ENCODE data around the gene PRXL2B.
"Not testable (repeated sequence)": the region's sequence is repeated elsewhere in the genome, so short reads cannot be mapped to it uniquely, and the experiment has no call there.

Gene PRXL2B

DNA sequence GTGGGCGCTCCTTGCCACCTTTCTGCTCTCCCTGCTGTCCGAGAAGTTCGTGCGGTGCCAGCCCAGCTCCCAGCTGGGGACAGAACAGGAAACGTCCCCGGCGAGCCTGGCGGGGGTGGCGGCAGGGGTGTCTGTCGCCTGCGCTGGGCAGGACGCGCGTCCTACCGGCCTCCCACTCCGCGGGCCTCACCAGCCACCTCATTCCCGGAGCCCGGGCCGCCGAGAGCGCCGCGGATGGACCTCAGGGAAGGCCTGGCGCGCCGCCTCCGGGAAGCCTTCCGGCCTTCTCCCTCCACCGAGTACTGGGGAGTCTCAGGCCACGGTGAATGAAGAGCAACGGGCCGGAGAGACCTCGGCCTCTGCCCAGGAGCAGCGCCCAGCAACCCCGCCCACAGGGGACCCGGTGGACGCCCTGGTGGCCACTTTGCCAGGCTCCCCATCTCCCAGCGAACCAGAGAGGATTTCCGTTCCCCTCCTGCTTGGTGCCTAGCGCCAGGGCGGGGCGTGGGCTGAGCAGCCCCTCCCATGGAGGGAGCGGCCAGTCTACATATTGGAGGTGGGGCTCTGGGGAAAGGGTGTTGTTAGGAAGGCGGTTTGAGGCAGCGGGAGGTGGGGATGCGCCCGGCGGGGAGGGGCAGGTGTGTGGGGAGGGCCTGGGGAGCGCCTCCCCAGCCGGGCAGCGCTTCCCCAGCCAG is 39.9 kb upstream of the PRXL2B start:
- no peaks in the 10 kb centered on the region for H3K9me3 Mint-ChIP-seq (ENCODE audit: low read depth)
- H3K27ac Mint-ChIP-seq, result peak overlapping the region; percentile 78
- H3K36me3 Mint-ChIP-seq, result no peaks in the 10 kb centered on the region
- H3K4me3 Mint-ChIP-seq, result peak overlapping the region; percentile 88
- no peaks in the 10 kb centered on the region for H3K27me3 Mint-ChIP-seq
- H3K4me1 Mint-ChIP-seq (ENCODE audit: low read depth), result peaks cover 27% of the 10 kb centered on the region

DNA sequence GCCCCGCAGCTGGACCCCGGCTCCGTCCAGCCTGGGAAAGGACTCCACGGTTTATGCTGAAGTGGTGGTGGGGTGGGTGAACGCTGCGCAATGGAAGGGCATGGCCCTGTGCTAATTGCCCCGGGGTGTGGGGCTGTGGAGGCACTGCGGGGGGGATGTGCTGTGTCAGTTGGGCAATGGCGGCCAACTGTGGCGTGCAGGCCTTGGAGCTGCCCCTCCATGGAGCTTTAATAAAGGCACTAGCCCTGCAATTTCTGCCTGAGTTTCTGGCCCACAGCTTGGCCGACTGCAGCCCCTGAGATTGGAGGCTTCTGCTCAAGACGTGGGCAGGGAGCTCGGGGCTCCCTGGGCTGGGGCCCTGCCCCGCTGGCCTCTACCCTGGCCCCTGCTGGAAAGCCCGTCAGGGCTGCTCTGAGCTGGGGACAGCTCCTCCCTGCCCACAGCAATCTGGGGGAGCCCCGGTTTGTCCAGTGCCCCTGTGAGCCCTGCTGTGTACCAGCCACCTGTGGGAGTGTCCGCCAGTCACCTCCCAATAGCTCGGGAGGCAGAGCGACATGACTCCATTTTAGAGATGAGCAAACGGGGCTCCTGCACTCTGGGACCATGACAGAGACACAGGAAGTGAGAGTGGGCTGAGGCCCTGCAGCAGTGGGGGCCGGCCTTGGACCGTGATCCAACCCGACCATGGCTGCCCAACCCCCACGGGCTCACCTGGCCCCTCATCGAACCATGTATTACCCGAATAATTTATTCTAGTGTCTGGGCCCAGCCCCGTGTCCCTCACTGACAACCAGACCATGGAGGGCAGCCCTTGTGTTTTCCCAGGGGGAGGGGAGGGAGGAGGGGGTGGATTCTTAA is 39.1 kb upstream of the PRXL2B start:
- Mint-ChIP-seq H3K27ac (peak overlapping the region; percentile 91), H3K36me3 (no peaks in the 10 kb centered on the region), H3K9me3 (ENCODE audit: low read depth) (no peaks in the 10 kb centered on the region), H3K4me3 (peak overlapping the region; percentile 88), H3K27me3 (no peaks in the 10 kb centered on the region), H3K4me1 (ENCODE audit: low read depth) (peaks cover 27% of the 10 kb centered on the region)

DNA sequence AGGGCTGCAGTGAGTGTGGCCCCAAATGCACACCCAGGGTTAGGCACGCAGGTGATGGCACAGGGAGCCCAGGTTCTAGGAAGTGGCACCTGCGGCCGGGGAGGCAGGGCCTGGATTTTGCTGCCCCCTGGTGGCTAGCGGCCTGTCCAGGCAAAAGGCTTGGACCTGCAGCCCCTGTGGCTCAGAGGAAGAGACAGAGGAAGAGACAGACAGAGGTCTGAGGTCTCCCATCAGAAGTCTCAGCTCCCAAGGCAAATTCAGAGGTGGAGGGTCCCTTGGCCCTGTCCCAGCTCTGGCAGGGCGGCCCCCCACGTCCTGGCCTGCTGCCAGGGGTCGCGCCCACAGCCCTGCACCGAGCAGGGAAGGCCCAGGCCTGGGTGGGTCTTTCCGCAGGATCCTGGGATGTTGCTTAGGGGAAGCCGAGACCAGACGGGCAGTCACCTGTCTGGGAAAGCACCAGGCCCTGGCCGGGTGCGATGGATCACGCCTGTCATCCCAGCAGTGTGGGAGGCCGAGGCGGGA is 38.4 kb upstream of the PRXL2B start:
- H3K27me3 Mint-ChIP-seq, result no peaks in the 10 kb centered on the region
- peaks cover 27% of the 10 kb centered on the region for H3K4me1 Mint-ChIP-seq (ENCODE audit: low read depth)
- H3K9me3 Mint-ChIP-seq (ENCODE audit: low read depth), result no peaks in the 10 kb centered on the region
- peak overlapping the region; percentile 88 for H3K4me3 Mint-ChIP-seq
- H3K36me3 Mint-ChIP-seq, result no peaks in the 10 kb centered on the region
- H3K27ac Mint-ChIP-seq, result peak overlapping the region; percentile 96

DNA sequence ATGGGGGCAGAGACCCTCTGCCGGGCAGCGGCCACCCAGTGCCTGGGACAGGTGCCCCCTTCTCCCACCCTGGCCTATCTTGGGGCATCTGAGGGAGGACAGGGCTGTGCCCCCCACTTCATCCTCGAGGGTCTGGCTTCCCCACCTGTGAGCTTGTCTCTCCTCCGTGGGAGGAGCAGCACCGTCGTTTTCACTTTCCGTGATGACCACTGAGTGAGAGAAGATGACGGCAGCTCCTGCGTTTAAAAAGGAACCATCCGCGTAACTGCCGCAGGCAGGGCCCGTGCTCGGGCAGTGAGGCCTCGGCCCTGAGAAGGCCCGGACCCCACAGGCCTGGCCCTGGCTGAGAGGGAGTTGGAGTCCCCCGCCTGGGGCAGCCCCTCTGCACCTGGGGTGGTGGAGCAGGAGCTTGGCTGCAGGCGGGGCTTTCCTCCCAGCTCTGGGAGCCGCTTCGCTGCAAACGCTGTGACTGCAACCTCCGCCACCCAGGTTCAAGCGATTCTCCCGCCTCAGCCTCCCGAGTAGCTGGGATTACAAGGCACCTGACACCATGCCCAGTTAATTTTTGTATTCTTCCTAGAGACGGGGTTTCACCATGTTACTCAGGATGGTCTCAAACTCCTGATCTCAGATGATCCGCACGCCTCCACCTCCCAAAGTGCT is 37.1 kb upstream of the PRXL2B start:
- not testable (repeated sequence) for H3K27me3 Mint-ChIP-seq; H3K9me3 Mint-ChIP-seq (ENCODE audit: low read depth); H3K36me3 Mint-ChIP-seq
- H3K4me3 Mint-ChIP-seq, result peak overlapping the region; percentile 88
- H3K4me1 Mint-ChIP-seq (ENCODE audit: low read depth), result peaks cover 27% of the 10 kb centered on the region
- H3K27ac Mint-ChIP-seq, result peak overlapping the region; percentile 96

DNA sequence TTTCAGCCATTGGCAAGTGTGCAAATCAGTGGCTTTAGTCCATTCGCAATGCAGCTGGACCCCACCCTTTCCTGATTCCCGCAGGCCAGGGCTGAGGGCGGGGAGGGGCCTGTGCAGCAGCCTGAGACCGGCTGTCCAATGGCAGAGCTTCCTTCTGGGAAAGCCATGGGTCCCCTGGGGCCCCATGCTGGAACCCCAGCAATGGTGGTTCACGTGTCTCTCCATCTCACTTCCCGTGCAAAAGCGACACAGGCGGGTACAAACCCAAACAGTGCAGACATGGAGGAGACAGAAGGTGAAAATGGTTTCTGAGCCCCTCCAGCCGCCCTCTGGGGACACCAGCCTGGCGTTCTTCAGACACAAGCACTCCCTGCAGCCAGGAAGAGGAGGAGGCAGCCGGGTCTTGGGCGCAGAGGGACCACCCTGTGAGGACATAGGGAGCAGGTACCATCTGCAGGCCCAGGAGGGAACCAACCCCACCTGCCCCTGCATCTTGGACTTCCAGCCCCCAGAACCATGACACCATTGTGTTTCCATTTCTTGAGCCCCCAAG is 36.2 kb upstream of the PRXL2B start:
- peak overlapping the region; percentile 87 for H3K27ac Mint-ChIP-seq
- not testable (repeated sequence) for H3K9me3 Mint-ChIP-seq (ENCODE audit: low read depth); H3K27me3 Mint-ChIP-seq; H3K36me3 Mint-ChIP-seq; H3K4me3 Mint-ChIP-seq
- peaks cover 27% of the 10 kb centered on the region for H3K4me1 Mint-ChIP-seq (ENCODE audit: low read depth)

DNA sequence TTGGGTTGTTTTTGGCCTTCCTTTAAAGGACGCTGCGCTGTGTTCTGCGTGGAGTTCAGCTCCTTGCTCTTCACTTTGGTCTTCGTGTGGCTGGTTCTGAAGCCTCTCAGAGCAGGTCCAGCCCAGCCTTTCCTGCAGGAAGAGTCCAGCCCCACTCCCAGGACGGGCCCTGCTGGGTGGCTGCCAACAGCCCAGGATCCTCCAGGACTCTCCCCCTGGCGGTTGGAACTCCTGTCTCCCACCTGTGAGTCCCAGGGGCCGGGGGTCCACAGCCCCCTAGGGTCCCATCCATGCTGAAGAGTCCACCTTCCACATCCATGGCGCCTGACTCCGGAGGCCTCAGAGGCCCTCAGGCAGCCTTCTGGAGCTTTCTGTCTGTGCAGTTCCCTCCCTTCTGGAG is 35.0 kb upstream of the PRXL2B start:
- not testable (repeated sequence) for H3K27ac Mint-ChIP-seq, H3K4me3 Mint-ChIP-seq
- H3K4me1 Mint-ChIP-seq (ENCODE audit: low read depth), result peaks cover 30% of the 10 kb centered on the region

DNA sequence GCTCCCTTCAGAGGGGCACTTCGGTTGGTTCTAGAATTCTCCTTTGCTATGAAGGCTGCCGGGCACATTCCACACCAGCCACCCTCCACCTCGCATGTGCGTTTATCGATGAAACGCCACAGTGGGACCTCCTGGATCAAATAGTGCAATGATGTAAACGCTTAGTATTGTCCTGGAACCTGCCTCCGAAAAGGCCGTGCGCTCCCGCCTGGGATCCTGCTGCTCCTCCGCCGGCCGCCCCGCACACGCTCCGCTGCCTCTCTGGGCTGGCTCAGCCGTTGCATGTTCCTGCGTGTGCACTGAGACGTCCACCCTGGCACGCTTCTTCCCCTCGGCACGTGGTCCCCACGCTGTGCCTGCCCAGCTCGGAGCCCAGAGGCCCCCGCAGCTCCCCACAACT is 34.4 kb upstream of the PRXL2B start:
- no peak overlapping the region for H3K27ac Mint-ChIP-seq
- H3K4me1 Mint-ChIP-seq (ENCODE audit: low read depth), result peaks cover 28% of the 10 kb centered on the region

More for the DNA sequence above, 35.0 kb upstream of the PRXL2B start:
- not testable (repeated sequence) for H3K27me3 Mint-ChIP-seq; H3K36me3 Mint-ChIP-seq; H3K9me3 Mint-ChIP-seq (ENCODE audit: low read depth)

DNA sequence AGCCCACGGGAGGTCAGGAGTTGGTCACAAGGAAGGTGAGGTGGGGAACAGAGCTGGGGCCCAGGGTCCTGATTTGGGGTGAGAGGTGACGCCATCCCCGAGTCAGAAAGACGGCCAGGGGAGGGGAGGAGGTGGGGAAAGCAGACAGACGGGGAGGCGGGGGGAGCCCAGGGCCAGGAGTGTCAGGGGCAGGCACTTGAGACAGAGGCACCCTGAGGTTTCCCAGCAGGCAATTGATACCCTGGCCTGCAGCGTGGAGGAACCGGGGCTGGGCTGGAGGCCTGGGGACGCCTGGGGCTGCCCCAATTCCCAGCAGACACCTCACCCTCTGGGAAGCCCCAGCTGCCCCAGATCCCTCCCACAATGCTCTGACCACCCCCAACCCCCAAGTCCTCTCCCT is 33.5 kb upstream of the PRXL2B start:
- not testable (repeated sequence) for H3K27me3 Mint-ChIP-seq; H3K27ac Mint-ChIP-seq; H3K36me3 Mint-ChIP-seq; H3K9me3 Mint-ChIP-seq (ENCODE audit: low read depth); H3K4me3 Mint-ChIP-seq
- H3K4me1 Mint-ChIP-seq (ENCODE audit: low read depth), result peaks cover 24% of the 10 kb centered on the region

More for the DNA sequence above, 34.4 kb upstream of the PRXL2B start:
- Mint-ChIP-seq H3K4me3 (no peak overlapping the region), H3K9me3 (ENCODE audit: low read depth) (no peaks in the 10 kb centered on the region), H3K27me3 (no peaks in the 10 kb centered on the region), H3K36me3 (no peaks in the 10 kb centered on the region)

DNA sequence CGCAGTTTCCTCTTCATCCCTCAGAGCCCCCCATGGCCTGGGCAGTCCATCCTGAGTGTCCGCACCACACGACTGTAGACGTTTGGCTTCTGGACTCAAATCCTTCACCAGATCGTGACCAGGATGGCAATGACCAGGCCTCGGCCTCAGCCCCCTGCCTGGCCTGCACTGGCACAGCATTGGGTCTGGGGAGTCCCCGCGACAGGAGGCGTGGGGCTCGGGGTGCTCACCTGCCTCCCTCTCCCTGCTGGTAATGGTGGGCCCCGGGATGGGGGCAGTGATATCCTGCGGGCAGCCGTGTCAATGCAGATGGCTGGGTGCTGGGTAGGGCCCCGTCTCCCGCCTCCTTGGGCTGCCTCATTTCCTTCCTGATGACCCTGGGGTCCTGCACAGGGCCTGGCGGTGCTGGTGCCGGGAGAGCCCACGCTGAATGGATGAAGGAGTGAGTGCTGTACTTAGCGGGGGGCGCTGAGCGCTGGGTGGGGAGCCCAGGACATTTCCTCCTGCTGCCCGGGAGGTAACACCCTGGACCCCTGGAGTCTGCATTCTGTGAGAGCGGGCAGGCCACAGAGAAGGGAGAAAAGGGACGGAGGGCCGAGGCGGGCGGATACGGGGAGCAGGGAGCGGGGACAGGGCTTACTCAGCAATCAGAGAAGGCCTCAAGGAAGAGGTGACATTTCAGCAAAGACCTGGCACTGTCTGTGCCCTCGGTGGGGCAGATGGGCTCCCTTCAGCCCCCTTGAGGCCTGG is 32.5 kb upstream of the PRXL2B start:
- H3K4me1 Mint-ChIP-seq (ENCODE audit: low read depth), result peaks cover 22% of the 10 kb centered on the region
- no peaks in the 10 kb centered on the region for H3K27me3 Mint-ChIP-seq
- peak overlapping the region; percentile 61 for H3K27ac Mint-ChIP-seq
- peak overlapping the region; percentile 63 for H3K4me3 Mint-ChIP-seq
- no peaks in the 10 kb centered on the region for H3K9me3 Mint-ChIP-seq (ENCODE audit: low read depth)
- no peaks in the 10 kb centered on the region for H3K36me3 Mint-ChIP-seq

DNA sequence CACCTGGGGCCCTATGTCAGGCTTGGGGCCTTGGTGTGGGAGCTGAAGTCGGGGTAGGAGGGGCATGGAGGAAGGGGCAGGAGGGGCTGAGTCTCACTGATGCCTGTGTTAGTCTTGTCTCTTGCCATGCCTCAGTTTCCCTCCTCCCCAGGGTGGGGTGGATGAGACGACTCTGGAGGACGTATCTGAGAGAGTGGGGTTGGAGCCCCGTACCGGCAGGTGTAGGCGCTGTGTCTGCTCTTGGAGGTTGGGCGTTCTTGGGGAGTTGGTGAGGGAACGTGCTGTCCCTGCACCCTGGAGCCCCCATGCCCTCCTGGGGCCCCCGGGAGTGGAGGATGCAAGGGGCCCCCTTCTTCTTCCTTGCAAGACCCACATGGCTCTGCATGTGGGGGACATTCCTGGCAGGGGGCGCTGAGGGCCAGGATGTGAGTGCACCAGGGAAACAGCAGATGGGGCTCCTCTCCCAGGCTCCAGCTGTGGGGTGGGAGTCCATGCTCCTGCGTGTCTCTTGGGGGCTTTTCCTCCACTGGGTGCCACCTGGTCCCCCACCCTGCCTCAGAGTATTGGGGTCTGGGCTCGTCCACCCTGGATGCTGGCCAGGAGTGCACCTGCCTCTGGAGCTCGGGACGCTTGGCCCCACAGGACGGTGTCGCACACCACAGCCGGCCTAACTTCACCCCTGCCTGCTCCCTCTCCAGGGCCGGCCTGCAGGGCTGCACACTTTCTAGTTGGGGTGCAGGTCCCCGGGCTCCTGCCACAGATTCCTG is 31.8 kb upstream of the PRXL2B start:
- no peaks in the 10 kb centered on the region for H3K9me3 Mint-ChIP-seq (ENCODE audit: low read depth)
- no peaks in the 10 kb centered on the region for H3K27me3 Mint-ChIP-seq
- peak overlapping the region; percentile 61 for H3K27ac Mint-ChIP-seq
- H3K36me3 Mint-ChIP-seq, result no peaks in the 10 kb centered on the region
- peak overlapping the region; percentile 63 for H3K4me3 Mint-ChIP-seq
- peaks cover 20% of the 10 kb centered on the region for H3K4me1 Mint-ChIP-seq (ENCODE audit: low read depth)

DNA sequence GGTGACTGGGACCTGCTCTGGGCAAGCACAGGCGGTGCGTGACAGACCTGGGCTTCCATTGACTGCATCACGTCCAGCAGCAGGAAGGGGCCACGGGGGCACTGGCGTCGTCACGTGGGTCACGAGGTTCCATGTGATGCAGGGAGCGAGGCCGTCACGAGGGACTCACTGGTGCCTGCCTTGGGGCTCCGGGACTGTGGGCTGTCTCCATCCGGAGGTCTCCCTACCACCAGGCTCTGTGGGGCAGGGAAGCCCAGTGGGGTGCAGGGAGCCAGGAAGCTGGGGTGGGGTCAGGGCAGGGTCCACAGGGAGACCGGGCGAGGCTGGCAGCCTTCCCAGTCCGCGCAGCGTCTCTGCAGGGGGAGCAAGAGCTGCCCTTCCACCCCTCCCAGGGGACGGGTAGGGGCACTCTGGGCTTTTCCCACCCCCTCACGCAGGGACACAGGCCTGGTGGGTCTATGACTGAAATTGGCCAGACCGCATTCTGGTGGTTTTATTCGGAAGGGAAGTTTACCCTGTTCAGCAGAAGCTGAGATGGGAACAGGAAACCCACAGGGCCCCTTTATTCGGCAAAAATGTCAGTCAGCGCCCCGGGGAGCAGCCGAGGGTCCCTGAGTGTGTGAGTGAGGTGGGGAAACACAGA is 30.8 kb upstream of the PRXL2B start:
- H3K36me3 Mint-ChIP-seq, result no peaks in the 10 kb centered on the region
- peak overlapping the region; percentile 98 for H3K27ac Mint-ChIP-seq
- no peaks in the 10 kb centered on the region for H3K27me3 Mint-ChIP-seq
- H3K4me3 Mint-ChIP-seq, result peak overlapping the region; percentile 97
- no peaks in the 10 kb centered on the region for H3K9me3 Mint-ChIP-seq (ENCODE audit: low read depth)
- H3K4me1 Mint-ChIP-seq (ENCODE audit: low read depth), result peaks cover 18% of the 10 kb centered on the region

DNA sequence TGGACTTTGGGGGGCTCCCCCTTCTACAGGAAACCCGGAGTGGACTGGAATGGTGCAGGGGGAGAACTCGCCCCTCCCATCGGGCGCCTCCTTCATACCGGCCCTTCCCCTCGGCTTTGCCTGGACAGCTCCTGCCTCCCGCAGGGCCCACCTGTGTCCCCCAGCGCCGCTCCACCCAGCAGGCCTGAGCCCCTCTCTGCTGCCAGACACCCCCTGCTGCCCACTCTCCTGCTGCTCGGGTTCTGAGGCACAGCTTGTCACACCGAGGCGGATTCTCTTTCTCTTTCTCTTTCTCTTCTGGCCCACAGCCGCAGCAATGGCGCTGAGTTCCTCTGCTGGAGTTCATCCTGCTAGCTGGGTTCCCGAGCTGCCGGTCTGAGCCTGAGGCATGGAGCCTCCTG is 30.3 kb upstream of the PRXL2B start, which contains the start of gene TNFRSF14:
TSS of gene TNFRSF14 (plus strand) at position 95 of the 401 bp plus-strand sequence. CDS start at position 389, 294 bp downstream.
- Mint-ChIP-seq H3K27me3 (no peaks in the 10 kb centered on the region), H3K9me3 (ENCODE audit: low read depth) (no peaks in the 10 kb centered on the region), H3K4me3 (peak within 1 kb of the TSS; percentile 97), H3K4me1 (ENCODE audit: low read depth) (peaks cover 18% of the 10 kb centered on the region), H3K27ac (peak within 1 kb of the TSS; percentile 98), H3K36me3 (no peaks in the 10 kb centered on the region)

All from activated naive CD8-positive, alpha-beta T cell (primary cell).